GM21825 (cell line): ENCODE results near the gene CFAP52.
"Not testable (repeated sequence)": the region's sequence is repeated elsewhere in the genome, so short reads cannot be mapped to it uniquely, and the experiment has no call there.

Experiments
- ATAC-seq: cut with Tn5 transposase; IDR thresholded peaks from one replicate; pipeline ENCODE4 v1.9.1; 2021; ENCODE audit warnings: mild to moderate bottlenecking, moderate library complexity; ENCODE audit not compliant: unreplicated experiment

Gene CFAP52

GRCh38 chr17:9568957-9569588 lies 7.4 kb upstream of the CFAP52 start:
- ATAC-seq, result no peak

- ATAC-seq, result no peak
These were observed 5.2 kb upstream of the CFAP52 start for GRCh38 chr17:9571201-9571600.

GRCh38 chr17:9575381-9576101 lies 901 bp upstream of the CFAP52 start, which contains the start of gene STX8:
Gene STX8 (minus strand): TSS chr17:9575820. CDS start chr17:9575808, 12 bp downstream.
- ATAC-seq, result peak; percentile 79

- ATAC-seq, result no peak
These were observed 899 bp downstream of the CFAP52 start for GRCh38 chr17:9577373-9577709.

- no peak for ATAC-seq
These were observed 11.7 kb downstream of the CFAP52 start for GRCh38 chr17:9587969-9588656.

- ATAC-seq, result no peak
These were observed 17.6 kb downstream of the CFAP52 start for GRCh38 chr17:9594065-9594464.

GRCh38 chr17:9597638-9598037 lies 21.2 kb downstream of the CFAP52 start:
- not testable (repeated sequence) for ATAC-seq

GRCh38 chr17:9598661-9599060 lies 22.2 kb downstream of the CFAP52 start:
- ATAC-seq, result no peak

GRCh38 chr17:9604583-9604982 lies 28.1 kb downstream of the CFAP52 start:
- not testable (repeated sequence) for ATAC-seq

GRCh38 chr17:9606453-9606852 lies 30.0 kb downstream of the CFAP52 start:
- no peak for ATAC-seq

- ATAC-seq, result not testable (repeated sequence)
These were observed 30.6 kb downstream of the CFAP52 start for GRCh38 chr17:9607058-9607457.

- ATAC-seq, result no peak
These were observed 35.1 kb downstream of the CFAP52 start for GRCh38 chr17:9611557-9611956.

GRCh38 chr17:9612006-9612405 lies 35.6 kb downstream of the CFAP52 start:
- no peak for ATAC-seq

GRCh38 chr17:9615486-9615885 lies 39.0 kb downstream of the CFAP52 start:
- ATAC-seq, result no peak

- ATAC-seq, result no peak
These were observed 46.5 kb downstream of the CFAP52 start for GRCh38 chr17:9622961-9623360.

- no peak for ATAC-seq
These were observed 52.1 kb downstream of the CFAP52 start for GRCh38 chr17:9628509-9628908.

GRCh38 chr17:9632741-9633140 lies 56.3 kb downstream of the CFAP52 start:
- ATAC-seq, result no peak

GRCh38 chr17:9635340-9635739 lies 58.9 kb downstream of the CFAP52 start:
- ATAC-seq, result no peak

GRCh38 chr17:9636501-9636900 lies 60.1 kb downstream of the CFAP52 start:
- ATAC-seq, result no peak

GRCh38 chr17:9640388-9640787 lies 63.9 kb downstream of the CFAP52 start:
- not testable (repeated sequence) for ATAC-seq

GRCh38 chr17:9643611-9644010 lies 67.2 kb downstream of the CFAP52 start:
- no peak for ATAC-seq
